ENCODE data around the gene EGFL6.
A peak's percentile ranks its signal among the peaks of the same experiment; 100 is the strongest.
"Not testable (repeated sequence)": the region's sequence is repeated elsewhere in the genome, so short reads cannot be mapped to it uniquely, and the experiment has no call there.

The EGFL6 gene

DNA sequence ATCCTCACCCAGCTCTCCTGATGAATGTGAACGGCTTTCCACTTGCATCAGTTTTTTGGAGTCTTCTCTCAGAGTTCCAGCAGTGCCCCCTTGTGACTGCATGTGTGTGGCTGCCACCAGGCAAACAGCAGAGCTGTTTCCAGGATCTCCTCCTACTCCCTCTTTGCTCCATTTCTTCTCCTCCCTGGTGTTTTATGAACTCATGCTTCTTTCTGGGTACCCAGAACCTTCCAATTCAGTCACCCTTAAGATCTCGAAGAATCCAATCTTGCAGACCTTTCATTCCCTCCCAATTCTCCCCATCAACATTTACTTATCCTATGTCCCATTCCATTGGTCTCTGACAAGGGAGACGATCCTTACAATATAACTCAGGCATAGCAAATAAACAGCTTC is 76.8 kb downstream of the EGFL6 start:
- H3K27me3 ChIP-seq (replicated peaks; ENCODE audit: insufficient read depth, low read length): no peaks in the 10 kb centered on the region
- no peaks in the 10 kb centered on the region for H3K79me2 ChIP-seq (ENCODE audit: low read length)
- H3K27ac ChIP-seq (ENCODE audit: low read length): no peak overlapping the region
- H3K9me2 ChIP-seq (replicated peaks; ENCODE audit: insufficient read depth, low read length): no peaks in the 10 kb centered on the region
- H2AFZ ChIP-seq (ENCODE audit: low read length): no peak overlapping the region
- H4K20me1 ChIP-seq (ENCODE audit: insufficient read depth, low read length): no peaks in the 10 kb centered on the region
- H3K9ac ChIP-seq (ENCODE audit: low read length): no peak overlapping the region
- DNase-seq: peak; percentile 16
- no peaks in the 10 kb centered on the region for H3K9me3 ChIP-seq (replicated peaks; ENCODE audit: insufficient read depth, low read length)
- H3K4me2 ChIP-seq (ENCODE audit: low read depth, low read length): no peak overlapping the region
- H3K36me3 ChIP-seq (replicated peaks; ENCODE audit: insufficient read depth, low read length): no peaks in the 10 kb centered on the region
- TF ChIP-seq CTCF (IDR thresholded peaks at IDR 0.05; ENCODE audit: low read length) (peak; percentile 57), EZH2 (optimal IDR thresholded peaks at IDR 0.05; ENCODE audit: low read depth, low read length) (no peak)
- H3K4me1 ChIP-seq (ENCODE audit: low read length): no peaks in the 10 kb centered on the region
- H3K4me3 ChIP-seq (ENCODE audit: low read length): no peak overlapping the region
- no peaks in the 10 kb centered on the region for H3F3A ChIP-seq (ENCODE audit: insufficient read depth, low read length)

GRCh38 chrX:13647709-13648212 is 78.4 kb downstream of the EGFL6 start:
- H3K27me3 ChIP-seq (replicated peaks; ENCODE audit: insufficient read depth, low read length): no peaks in the 10 kb centered on the region
- no peaks in the 10 kb centered on the region for H3K79me2 ChIP-seq (ENCODE audit: low read length)
- no peak overlapping the region for H3K9ac ChIP-seq (ENCODE audit: low read length)
- H2AFZ ChIP-seq (ENCODE audit: low read length): no peak overlapping the region
- H3K4me3 ChIP-seq (ENCODE audit: low read length): no peak overlapping the region
- no peaks in the 10 kb centered on the region for H3K9me3 ChIP-seq (replicated peaks; ENCODE audit: insufficient read depth, low read length)
- H4K20me1 ChIP-seq (ENCODE audit: insufficient read depth, low read length): no peaks in the 10 kb centered on the region
- H3K27ac ChIP-seq (ENCODE audit: low read length): no peak overlapping the region
- no peak overlapping the region for H3K4me2 ChIP-seq (ENCODE audit: low read depth, low read length)
- H3K9me2 ChIP-seq (replicated peaks; ENCODE audit: insufficient read depth, low read length): no peaks in the 10 kb centered on the region
- H3K4me1 ChIP-seq (ENCODE audit: low read length): no peaks in the 10 kb centered on the region
- H3K36me3 ChIP-seq (replicated peaks; ENCODE audit: insufficient read depth, low read length): no peaks in the 10 kb centered on the region
- H3F3A ChIP-seq (ENCODE audit: insufficient read depth, low read length): no peaks in the 10 kb centered on the region
- no peak for DNase-seq
- TF ChIP-seq EZH2 (optimal IDR thresholded peaks at IDR 0.05; ENCODE audit: low read depth, low read length) (no peak), EZH2phosphoT487 (IDR thresholded peaks at IDR 0.05; ENCODE audit: low read length) (no peak), CTCF (IDR thresholded peaks at IDR 0.05; ENCODE audit: low read length) (no peak)

DNA sequence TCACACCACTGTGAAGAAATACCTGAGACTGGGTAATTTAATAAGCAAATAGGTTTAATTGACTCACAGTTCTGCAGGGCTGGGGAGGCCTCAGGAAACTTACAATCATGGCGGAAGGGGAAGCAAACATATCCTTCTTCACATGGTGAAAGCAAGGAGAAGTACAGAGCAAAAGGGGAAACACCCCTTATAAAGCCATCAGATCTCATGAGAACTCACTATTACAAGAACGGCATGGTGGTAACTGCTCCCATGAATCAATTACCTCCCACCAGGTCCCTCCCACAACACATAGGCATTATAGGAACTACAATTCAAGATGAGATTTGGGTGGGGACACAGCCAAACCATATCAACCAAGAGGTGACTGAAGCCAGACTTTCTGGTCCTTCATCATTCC is 78.9 kb downstream of the EGFL6 start:
- not testable (repeated sequence) for H3K36me3 ChIP-seq (replicated peaks; ENCODE audit: insufficient read depth, low read length); H3K4me1 ChIP-seq (ENCODE audit: low read length); H3K79me2 ChIP-seq (ENCODE audit: low read length); H3K9me3 ChIP-seq (replicated peaks; ENCODE audit: insufficient read depth, low read length); H3K27me3 ChIP-seq (replicated peaks; ENCODE audit: insufficient read depth, low read length); H4K20me1 ChIP-seq (ENCODE audit: insufficient read depth, low read length); H3K4me2 ChIP-seq (ENCODE audit: low read depth, low read length); H3K9me2 ChIP-seq (replicated peaks; ENCODE audit: insufficient read depth, low read length); H2AFZ ChIP-seq (ENCODE audit: low read length); H3K4me3 ChIP-seq (ENCODE audit: low read length); H3F3A ChIP-seq (ENCODE audit: insufficient read depth, low read length); DNase-seq; H3K27ac ChIP-seq (ENCODE audit: low read length); H3K9ac ChIP-seq (ENCODE audit: low read length)

DNA sequence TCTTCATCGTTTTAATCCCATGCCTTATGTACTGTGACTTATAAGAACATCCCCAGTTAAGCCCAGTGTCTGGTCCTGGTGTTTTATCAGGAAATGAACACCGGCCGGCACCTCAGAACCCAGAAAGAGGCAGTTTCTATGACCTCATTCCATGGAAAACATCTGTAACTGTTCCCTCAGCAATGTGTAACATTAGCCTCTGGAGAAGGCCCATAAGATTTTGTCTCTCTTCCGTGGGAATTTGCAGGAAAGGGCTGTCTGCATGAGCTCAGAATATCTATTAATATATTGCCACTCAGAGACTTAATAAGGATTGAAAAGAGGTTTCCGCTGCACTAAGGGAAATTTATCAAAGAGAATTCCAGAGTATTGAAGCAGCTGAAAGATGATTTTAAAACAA is 80.4 kb downstream of the EGFL6 start:
- no peaks in the 10 kb centered on the region for H3K27me3 ChIP-seq (replicated peaks; ENCODE audit: insufficient read depth, low read length)
- H3K9me3 ChIP-seq (replicated peaks; ENCODE audit: insufficient read depth, low read length): no peaks in the 10 kb centered on the region
- H3F3A ChIP-seq (ENCODE audit: insufficient read depth, low read length): peaks cover 9% of the 10 kb centered on the region; the same call in 1 of the 2 replicates
- no peak for DNase-seq
- H3K4me1 ChIP-seq (ENCODE audit: low read length): peaks cover 7% of the 10 kb centered on the region; the same call in 1 of the 2 replicates
- H3K9me2 ChIP-seq (replicated peaks; ENCODE audit: insufficient read depth, low read length): no peaks in the 10 kb centered on the region
- H3K4me2 ChIP-seq (ENCODE audit: low read depth, low read length): no peak overlapping the region
- no peak overlapping the region for H2AFZ ChIP-seq (ENCODE audit: low read length)
- H3K79me2 ChIP-seq (ENCODE audit: low read length): peaks cover 12% of the 10 kb centered on the region
- H3K9ac ChIP-seq (ENCODE audit: low read length): no peak overlapping the region
- TF ChIP-seq EZH2phosphoT487 (IDR thresholded peaks at IDR 0.05; ENCODE audit: low read length) (no peak), CTCF (IDR thresholded peaks at IDR 0.05; ENCODE audit: low read length) (no peak), EZH2 (optimal IDR thresholded peaks at IDR 0.05; ENCODE audit: low read depth, low read length) (no peak)
- H3K4me3 ChIP-seq (ENCODE audit: low read length): no peak overlapping the region
- no peak overlapping the region for H3K27ac ChIP-seq (ENCODE audit: low read length)
- H3K36me3 ChIP-seq (replicated peaks; ENCODE audit: insufficient read depth, low read length): no peaks in the 10 kb centered on the region
- no peaks in the 10 kb centered on the region for H4K20me1 ChIP-seq (ENCODE audit: insufficient read depth, low read length)

All from MM.1S (cell line).